Chondrocyte (in vitro differentiated cells): ENCODE results near the gene IFT43. TPM values are rescaled to one million over a fixed set of nuclear protein-coding genes. Genes with fewer than 3 reads are reported as not detected.

Experiments
- DNase-seq: peaks from one replicate; pipeline ENCODE4 v3.0.0; 2021; ENCODE audit warnings: mixed read lengths, low spot score
- H3K27ac Mint-ChIP-seq: one replicate; pipeline ENCODE4 v1.8.0; 2021; ENCODE audit warnings: mild to moderate bottlenecking, moderate library complexity, mixed read lengths; ENCODE audit not compliant: unreplicated experiment
- H3K27me3 Mint-ChIP-seq: 2 replicates; pipeline ENCODE4 v1.8.0; 2021; ENCODE audit warnings: low read depth, mixed read lengths
- H3K36me3 Mint-ChIP-seq: 2 replicates; pipeline ENCODE4 v1.8.0; 2021; ENCODE audit warnings: low read depth, mixed read lengths
- H3K4me1 Mint-ChIP-seq: 2 replicates; pipeline ENCODE4 v1.8.0; 2021; ENCODE audit warnings: low read depth, mild to moderate bottlenecking, mixed read lengths
- H3K4me3 Mint-ChIP-seq: one replicate; pipeline ENCODE4 v1.8.0; 2021; ENCODE audit warnings: mild to moderate bottlenecking, moderate library complexity, mixed read lengths; ENCODE audit not compliant: unreplicated experiment
- H3K9me3 Mint-ChIP-seq: 2 replicates; pipeline ENCODE4 v1.8.0; 2021; ENCODE audit warnings: low read depth, mixed read lengths
- CTCF ChIP-seq: fragments of 200-600 bp; sonication (generic); IDR thresholded peaks from 2 replicates; pipeline ENCODE4 v1.5.0; 2021; ENCODE audit warnings: antibody characterized with exemption, mild to moderate bottlenecking, moderate library complexity
- total RNA-seq: library from RNA; stranded (reverse); gene quantifications from 3 replicates; pipeline ENCODE4 v1.2.1, GENCODE V29; 2021

IFT43 gene
- total RNA-seq, 1 donor from 2014 or later, result 28.2 TPM

GRCh38 chr14:76131071-76131965 is 145.8 kb downstream of the IFT43 start:
- Mint-ChIP-seq H3K36me3 (peaks cover 2% of the 10 kb centered on the region), H3K27ac (no peak overlapping the region), H3K9me3 (no peaks in the 10 kb centered on the region), H3K27me3 (peaks cover 54% of the 10 kb centered on the region), H3K4me1 (no peaks in the 10 kb centered on the region), H3K4me3 (no peak overlapping the region)
- DNase-seq, result no peak
- TF ChIP-seq CTCF, result no peak

DNA sequence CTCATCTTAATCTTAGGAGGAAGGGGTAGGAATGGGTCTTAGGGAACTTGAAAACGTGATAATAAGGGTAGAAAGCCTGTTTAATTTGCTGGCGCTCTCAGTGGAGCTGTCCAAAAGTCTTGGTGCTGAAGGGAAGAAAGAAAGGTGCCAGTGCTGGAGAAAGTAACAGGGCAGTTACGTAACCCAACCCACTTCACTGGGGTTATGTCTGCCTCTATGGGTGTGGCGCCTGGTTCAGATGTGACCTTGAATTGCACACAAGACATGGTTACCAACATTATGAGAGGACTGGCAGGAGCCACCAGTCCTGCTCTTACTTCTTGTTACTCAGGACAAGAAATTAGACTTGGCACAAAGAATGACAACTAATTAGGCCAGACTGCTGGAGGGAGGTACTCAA is 147.5 kb downstream of the IFT43 start:
- TF ChIP-seq CTCF, result no peak
- no peak overlapping the region for H3K27ac Mint-ChIP-seq
- H3K36me3 Mint-ChIP-seq, result peaks cover 2% of the 10 kb centered on the region
- H3K4me1 Mint-ChIP-seq, result peaks cover 2% of the 10 kb centered on the region
- H3K9me3 Mint-ChIP-seq, result no peaks in the 10 kb centered on the region
- H3K27me3 Mint-ChIP-seq, result peaks cover 60% of the 10 kb centered on the region
- H3K4me3 Mint-ChIP-seq, result no peak overlapping the region
- DNase-seq, result no peak

Other genes with a start within 250 kb of the IFT43 start
- gene TGFB3, start 3.8 kb upstream of the IFT43 start, total RNA-seq, result 200 to 223 TPM (median 222 TPM) in 3 replicates
- 46.7 to 51.3 TPM (median 46.8 TPM) in 3 replicates for gene GPATCH2L, start 166.2 kb downstream of the IFT43 start, total RNA-seq